Activated gamma-delta T cell treated with Interleukin-2 at 50 U/mL for 16 hours (primary cell): ENCODE data around the gene ARHGAP35.
A peak's percentile ranks its signal among the peaks of the same experiment; 100 is the strongest.
"Not testable (repeated sequence)": the region's sequence is repeated elsewhere in the genome, so short reads cannot be mapped to it uniquely, and the experiment has no call there.

Source experiments
- DNase-seq: peaks from one replicate; pipeline ENCODE4 v3.0.0-alpha.2; 2020

ARHGAP35 gene

GRCh38 chr19:46845959-46846459 lies 14.8 kb upstream of the ARHGAP35 start:
- no peak for DNase-seq

GRCh38 chr19:46847528-46847927 lies 13.3 kb upstream of the ARHGAP35 start:
- DNase-seq, result no peak

- no peak for DNase-seq
Observed at GRCh38 chr19:46848389-46848788, 12.4 kb upstream of the ARHGAP35 start.

DNA sequence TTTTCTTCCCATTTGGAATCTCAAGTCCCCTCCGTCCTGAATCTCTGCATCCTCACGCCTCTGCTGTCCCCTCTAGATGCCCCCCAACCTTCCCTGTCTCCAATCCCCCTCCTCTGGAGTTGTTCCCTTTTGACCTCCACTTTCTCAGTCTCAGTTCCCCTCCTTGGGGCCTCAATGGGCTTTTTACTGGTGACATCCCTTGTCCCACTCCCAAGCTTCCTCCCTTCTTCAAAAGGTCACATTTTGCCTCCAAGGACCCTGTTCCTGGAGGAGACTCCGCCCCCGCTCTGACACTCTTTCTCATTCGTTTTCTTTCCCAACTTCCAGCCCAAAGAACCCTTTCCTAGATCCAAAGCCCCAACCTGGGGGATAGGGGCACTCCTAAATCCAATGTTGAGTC lies 11.2 kb upstream of the ARHGAP35 start:
- no peak for DNase-seq

DNA sequence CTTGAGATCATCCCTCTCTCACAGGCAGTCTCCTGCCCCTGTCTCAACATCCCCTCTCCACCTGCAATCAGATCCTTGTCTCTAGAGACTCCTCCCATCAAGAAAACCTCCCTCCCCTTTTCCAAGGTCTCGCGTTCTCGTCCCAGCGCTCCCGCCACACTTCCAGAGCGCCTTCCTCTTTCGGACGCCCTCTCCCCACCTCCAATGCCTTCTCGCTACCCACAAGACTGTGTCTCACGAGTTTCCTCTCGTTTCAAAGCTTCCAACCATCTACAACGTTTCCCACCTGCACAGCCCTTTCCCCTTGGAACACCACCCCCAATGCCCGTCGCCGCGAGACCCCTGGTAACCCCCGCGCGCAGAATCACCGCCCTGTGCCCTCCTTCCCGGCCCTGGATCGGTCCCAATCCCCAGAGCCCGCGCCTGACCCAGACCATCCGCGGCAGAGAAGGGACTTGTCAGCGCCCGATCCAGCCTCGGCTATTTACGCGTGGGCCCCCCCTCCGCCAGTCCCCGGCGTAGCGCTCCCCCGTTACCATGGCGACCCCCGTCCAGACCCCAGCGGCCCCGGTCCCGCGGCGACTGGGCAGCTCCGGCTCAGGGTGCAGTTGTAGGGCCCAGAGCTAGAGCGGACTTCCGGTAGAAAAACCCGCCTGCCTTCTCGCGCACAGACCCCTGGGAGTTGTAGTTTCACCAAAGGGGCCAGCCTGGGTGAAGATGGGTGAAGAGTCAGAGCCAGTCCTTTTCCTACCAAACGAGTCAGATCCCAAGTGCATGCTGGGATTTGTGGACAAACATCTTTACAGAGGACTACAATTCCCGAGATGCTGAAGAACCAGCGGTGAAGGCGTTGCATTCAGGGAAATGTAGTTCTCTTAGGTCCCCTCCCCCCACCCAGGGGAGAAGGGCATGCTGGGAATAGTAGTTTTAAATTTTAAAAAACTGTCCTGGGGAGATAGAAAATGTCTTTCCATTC lies 10.3 kb upstream of the ARHGAP35 start, which contains the start of gene AP2S1:
Gene AP2S1 (minus strand): TSS at position 619 of the 976 bp plus-strand sequence. CDS start 80 bp downstream, at position 539.
- DNase-seq, result peak; percentile 89

- no peak for DNase-seq
Observed at GRCh38 chr19:46852830-46853229, 8.0 kb upstream of the ARHGAP35 start.

- not testable (repeated sequence) for DNase-seq
Observed at GRCh38 chr19:46854698-46855097, 6.1 kb upstream of the ARHGAP35 start.

DNA sequence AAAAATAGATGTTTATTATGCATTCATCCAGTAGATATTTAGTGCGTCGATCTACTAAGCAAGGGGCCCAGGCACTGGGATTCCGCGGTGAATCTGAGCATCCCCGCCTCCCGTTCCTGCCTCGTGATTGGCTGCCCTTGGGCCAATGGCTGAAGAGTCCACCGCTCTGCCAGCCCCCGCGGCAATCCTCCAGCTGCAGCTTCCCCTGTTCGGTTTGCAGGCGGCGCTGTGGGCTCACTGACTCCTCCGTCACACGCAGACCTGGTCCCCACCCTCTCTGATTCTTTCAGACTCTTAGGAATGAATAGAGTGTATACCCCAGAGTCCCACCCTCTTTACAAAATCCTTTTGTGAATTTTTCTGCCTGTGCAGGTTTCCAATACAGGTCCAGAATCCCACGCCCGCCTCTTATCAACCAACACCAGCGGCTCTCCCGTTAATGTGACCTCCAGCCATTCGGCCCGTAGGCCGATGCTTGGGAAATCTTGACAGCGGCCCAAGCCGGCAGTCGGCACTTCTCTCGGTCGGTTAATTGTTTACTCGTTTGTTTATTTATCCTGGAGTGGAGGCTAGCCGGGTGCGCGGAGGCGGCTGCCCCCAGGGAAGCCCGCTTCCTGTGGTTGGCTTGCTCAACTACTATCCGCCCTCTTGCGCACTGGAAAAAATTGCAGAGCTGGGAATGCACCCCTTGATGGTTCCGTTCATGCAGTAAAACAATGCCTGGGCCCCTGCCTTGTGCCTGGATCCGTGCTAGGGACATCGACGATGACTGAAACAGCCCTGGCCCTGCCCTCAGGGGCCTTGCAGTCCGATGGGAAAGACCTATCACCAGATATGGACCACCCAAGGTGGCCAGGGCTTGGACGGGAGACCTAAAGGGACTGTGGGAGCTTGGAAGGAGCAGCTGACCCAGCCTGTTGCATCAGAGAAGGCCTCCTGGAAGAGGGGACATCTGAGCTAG lies 4.5 kb upstream of the ARHGAP35 start:
- DNase-seq, result peak; percentile 88

DNA sequence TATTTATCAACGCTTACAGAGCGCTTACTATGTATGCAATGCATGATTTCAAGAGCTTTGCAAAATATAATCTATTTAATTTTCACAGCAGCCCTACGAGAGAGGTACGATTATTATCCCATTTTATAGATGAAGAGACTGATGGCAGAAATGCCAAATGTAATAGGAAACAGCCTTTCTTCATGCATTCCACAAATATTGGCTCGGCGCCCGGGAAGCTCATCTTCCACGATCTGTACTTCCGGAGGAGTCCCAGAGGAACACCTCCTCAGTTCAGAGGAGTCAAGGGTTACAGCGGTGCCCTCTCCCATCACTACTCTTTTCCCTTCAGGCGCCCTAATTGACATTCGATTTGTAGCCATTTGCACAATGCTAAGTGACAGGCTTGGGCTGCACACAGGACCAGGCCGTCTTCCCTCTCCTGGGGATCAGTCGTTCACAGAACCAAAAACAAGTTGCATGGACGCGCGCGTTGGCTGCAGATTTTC lies 1.1 kb upstream of the ARHGAP35 start:
- DNase-seq, result no peak

- peak; percentile 92 for DNase-seq
Observed at GRCh38 chr19:46860125-46860845, 512 bp upstream of the ARHGAP35 start.

DNA sequence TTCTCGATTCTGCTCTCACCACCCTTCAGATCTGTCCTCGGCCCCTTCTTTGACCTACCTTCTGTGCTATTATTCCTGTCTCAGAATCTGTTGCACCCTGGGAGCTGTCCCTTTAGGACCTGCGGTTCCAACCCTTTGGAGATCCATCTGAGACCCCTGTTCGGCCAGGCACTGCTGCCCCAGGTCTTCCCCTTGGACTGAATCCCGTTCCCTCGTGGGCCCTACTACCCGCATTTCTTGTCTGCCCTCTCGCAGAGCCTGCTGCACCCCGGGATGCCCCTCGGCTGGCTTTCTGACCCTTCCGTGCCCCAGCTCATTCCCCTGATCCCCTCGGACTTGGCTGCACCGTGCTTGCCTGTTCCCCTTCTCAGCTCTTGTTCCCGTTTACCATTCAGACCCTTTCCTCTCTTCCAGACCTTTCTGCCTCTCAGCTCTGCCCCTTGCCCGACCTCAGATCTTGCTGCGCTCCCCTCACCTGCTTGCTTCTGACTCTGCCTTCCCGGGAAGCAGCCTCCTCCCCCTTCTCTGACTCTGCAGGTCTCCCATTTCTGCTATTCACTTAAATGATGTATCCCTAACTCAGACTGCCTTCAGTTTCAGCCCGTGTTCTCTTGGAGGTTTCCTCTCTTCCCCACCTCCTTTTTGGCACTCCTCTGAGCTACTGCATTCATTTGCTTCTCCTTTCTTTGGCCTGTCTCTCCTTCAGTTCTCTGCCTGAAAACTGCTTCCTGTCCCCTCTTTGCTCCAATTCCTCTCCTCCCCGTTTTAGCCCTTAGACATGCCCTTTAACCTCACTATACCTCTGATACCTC lies 1.1 kb downstream of the ARHGAP35 start:
- DNase-seq, result no peak

- no peak for DNase-seq
Observed at GRCh38 chr19:46862503-46862834, 1.7 kb downstream of the ARHGAP35 start.

GRCh38 chr19:46862974-46863632 lies 2.3 kb downstream of the ARHGAP35 start:
- DNase-seq, result no peak

GRCh38 chr19:46863818-46864629 lies 3.2 kb downstream of the ARHGAP35 start:
- no peak for DNase-seq

- no peak for DNase-seq
Observed at GRCh38 chr19:46866407-46867136, 5.8 kb downstream of the ARHGAP35 start.

DNA sequence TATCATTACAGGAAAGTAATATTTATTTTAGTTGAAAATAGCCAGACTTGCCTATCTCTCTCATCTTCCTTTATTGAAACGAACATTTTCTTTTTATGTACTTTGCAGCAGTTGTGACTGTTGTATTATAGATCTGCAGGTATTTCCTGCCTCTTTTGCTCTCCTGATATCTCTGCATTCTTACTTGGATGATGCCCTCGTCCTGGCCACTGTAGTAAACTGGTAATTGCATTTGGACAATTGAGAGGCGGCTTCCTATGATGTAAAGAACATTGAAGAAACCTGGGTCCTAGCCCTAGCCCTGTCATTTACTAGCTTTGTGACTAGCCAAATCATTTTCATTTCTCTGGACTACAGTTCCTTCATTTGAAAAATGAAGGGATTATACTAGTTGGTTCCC lies 6.4 kb downstream of the ARHGAP35 start:
- DNase-seq, result no peak

GRCh38 chr19:46868025-46868802 lies 7.4 kb downstream of the ARHGAP35 start:
- DNase-seq, result no peak

DNA sequence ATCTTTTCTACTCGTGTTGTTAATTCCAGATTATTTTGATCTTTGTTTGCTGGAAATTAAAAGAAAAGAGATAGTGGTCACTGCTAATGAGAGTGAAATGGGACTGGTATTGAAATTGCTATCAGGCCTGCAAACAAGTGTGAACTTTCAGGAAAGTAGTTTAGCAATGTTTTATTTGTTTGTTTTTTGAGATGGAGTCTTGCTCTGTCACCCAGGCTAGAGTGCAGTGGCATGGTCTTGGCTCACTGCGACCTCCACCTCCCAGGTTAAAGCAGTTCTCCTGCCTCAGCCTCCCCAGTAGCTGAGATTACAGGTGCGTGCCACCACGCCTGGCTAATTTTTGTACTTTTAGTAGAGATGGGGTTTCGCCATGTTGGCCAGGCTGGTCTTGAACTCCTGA lies 10.4 kb downstream of the ARHGAP35 start:
- not testable (repeated sequence) for DNase-seq
